CD14-positive monocyte (primary cell): ENCODE results near the gene SCYL1. TPM values are rescaled to one million over a fixed set of nuclear protein-coding genes. Genes with fewer than 3 reads are reported as not detected.
A peak's percentile ranks its signal among the peaks of the same experiment; 100 is the strongest.

Experiments
- DNase-seq, 3 donors: peaks; one replicate each; pipeline ENCODE4 v3.0.0-alpha.2; 2011 to 2022
- H2AFZ ChIP-seq: 2 replicates; pipeline ENCODE4 v1.6.0; 2012; ENCODE audit warnings: mild to moderate bottlenecking, low read depth, low read length, inconsistent platforms; ENCODE audit not compliant: insufficient read depth, poor library complexity, severe bottlenecking
- H3K27ac ChIP-seq, 2 donors: 1 replicate in 1 of 2; 2 replicates in 1 of 2; pipeline ENCODE4 v1.5.1; 2012 to 2013; ENCODE audit warnings: low read length in 2 of 2, control low read depth in 1 of 2, inconsistent platforms in 1 of 2, low read depth in 1 of 2, mild to moderate bottlenecking in 1 of 2
- H3K27me3 ChIP-seq, 2 donors: one replicate each; pipeline versions ENCODE4 v1.6.0 to v1.6.1; 2011 to 2013; ENCODE audit warnings: low read length in 2 of 2; ENCODE audit not compliant: control insufficient read depth in 2 of 2, insufficient read depth in 2 of 2
- H3K36me3 ChIP-seq, 2 donors: replicated peaks in 1 of 2; 1 replicate in 1 of 2; 2 replicates in 1 of 2; pipeline versions ENCODE4 v1.5.1 to v1.6.1; 2012 to 2013; ENCODE audit warnings: low read length in 2 of 2, control low read depth in 1 of 2, inconsistent platforms in 1 of 2, mild to moderate bottlenecking in 1 of 2; ENCODE audit not compliant: insufficient read depth in 2 of 2, control insufficient read depth in 1 of 2
- H3K4me1 ChIP-seq, 2 donors: 1 replicate in 1 of 2; 2 replicates in 1 of 2; pipeline versions ENCODE4 v1.5.1 to v1.6.1; 2012 to 2013; ENCODE audit warnings: low read length in 2 of 2, control low read depth in 1 of 2, inconsistent platforms in 1 of 2, mild to moderate bottlenecking in 1 of 2, moderate library complexity in 1 of 2; ENCODE audit not compliant: insufficient read depth in 2 of 2, control insufficient read depth in 1 of 2
- H3K4me2 ChIP-seq: replicated peaks from 2 replicates; pipeline ENCODE3; 2012; ENCODE audit warnings: low read length, moderate library complexity, mild to moderate bottlenecking; ENCODE audit not compliant: poor library complexity, severe bottlenecking; ENCODE audit errors: extremely low read depth
- H3K4me3 ChIP-seq, 3 experiments: fragments of 200-600 bp in 1 of 3; sonication (generic) in 1 of 3; replicated peaks in 1 of 3; 1 replicate in 2 of 3; 2 replicates in 1 of 3; pipeline ENCODE4 v1.5.1; 2011 to 2013; ENCODE audit warnings: low read length in 3 of 3, mild to moderate bottlenecking in 3 of 3, control low read depth in 2 of 3, low read depth in 2 of 3, inconsistent platforms in 1 of 3, moderate library complexity in 1 of 3
- H3K79me2 ChIP-seq: 2 replicates; pipeline ENCODE4 v1.6.0; 2012; ENCODE audit warnings: mild to moderate bottlenecking, control low read depth, inconsistent platforms, low read length, moderate library complexity; ENCODE audit not compliant: insufficient read depth
- H3K9ac ChIP-seq: 2 replicates; pipeline ENCODE4 v1.6.0; 2017; ENCODE audit warnings: low read length, mild to moderate bottlenecking; ENCODE audit not compliant: insufficient read depth, poor library complexity, severe bottlenecking
- H3K9me3 ChIP-seq, 2 donors: replicated peaks in 1 of 2; 1 replicate in 1 of 2; 2 replicates in 1 of 2; pipeline versions ENCODE4 v1.5.1 to v1.6.1; 2012 to 2013; ENCODE audit warnings: low read length in 2 of 2, control low read depth in 1 of 2; ENCODE audit not compliant: control insufficient read depth in 1 of 2, insufficient read depth in 1 of 2
- H4K20me1 ChIP-seq: 2 replicates; pipeline ENCODE4 v1.6.0; 2012; ENCODE audit warnings: mild to moderate bottlenecking, low read length, control low read depth, moderate library complexity; ENCODE audit not compliant: insufficient read depth
- H3K27ac Mint-ChIP-seq, 7 donors: one replicate each; pipeline ENCODE4 v1.8.0; 2020; ENCODE audit warnings: mild to moderate bottlenecking in 7 of 7, mixed read lengths in 7 of 7, moderate library complexity in 6 of 7, inconsistent platforms in 2 of 7
- H3K27me3 Mint-ChIP-seq, 3 donors: one replicate each; pipeline ENCODE4 v1.8.0; 2021 to 2022; ENCODE audit warnings: low read depth in 3 of 3, mild to moderate bottlenecking in 3 of 3, mixed read lengths in 3 of 3, moderate library complexity in 3 of 3, inconsistent platforms in 1 of 3
- H3K36me3 Mint-ChIP-seq, 2 donors: one replicate each; pipeline ENCODE4 v1.8.0; 2020; ENCODE audit warnings: mixed read lengths in 2 of 2, inconsistent platforms in 1 of 2, mild to moderate bottlenecking in 1 of 2
- H3K4me1 Mint-ChIP-seq: one replicate; pipeline ENCODE4 v1.8.0; 2020; ENCODE audit warnings: mild to moderate bottlenecking, mixed read lengths
- H3K4me3 Mint-ChIP-seq, 2 donors: one replicate each; pipeline ENCODE4 v1.8.0; 2020; ENCODE audit warnings: mild to moderate bottlenecking in 2 of 2, mixed read lengths in 2 of 2, moderate library complexity in 1 of 2
- H3K9me3 Mint-ChIP-seq, 7 donors: one replicate each; pipeline ENCODE4 v1.8.0; 2020 to 2022; ENCODE audit warnings: mixed read lengths in 7 of 7, mild to moderate bottlenecking in 6 of 7, moderate library complexity in 6 of 7, inconsistent platforms in 2 of 7
- CTCF ChIP-seq: fragments of 200-600 bp; IDR thresholded peaks from one replicate; pipeline ENCODE4 v1.8.0; 2022; ENCODE audit warnings: antibody characterized with exemption, mild to moderate bottlenecking
- WGBS: methylation state at CpG from one replicate; pipeline ENCODE4 v1.1.5; 2013; ENCODE audit warnings: missing lambda C conversion rate; ENCODE audit not compliant: insufficient coverage; 5-methylcytosine and 5-hydroxymethylcytosine counted together
- intact Hi-C, 2 donors: fragments of 100-400 bp; cut with micrococcal nuclease; formaldehyde crosslinking; loops; one replicate each; pipeline versions ENCODE4 v1.15.0 to v1.15.1; 2023
- polyA plus RNA-seq, 3 donors: library from polyadenylated mRNA; depleted of rRNA in 1 of 3; unstranded in 2 of 3; stranded (reverse) in 1 of 3; fragments of 300-500 nt in 2 of 3; fragments of >200 nt in 1 of 3; fragmentation: Illumina TruSeq in 2 of 3; gene quantifications; 1 replicate in 2 of 3; 2 replicates in 1 of 3; pipeline ENCODE4 v1.2.3, GENCODE V29; 2012 to 2021

Gene SCYL1
- polyA plus RNA-seq, 3 donors, result 18.6 to 71.6 (median 29.7) TPM

GRCh38 chr11:65554842-65555430, 30.1 kb downstream of the SCYL1 start:
- Histone ChIP-seq H3K27me3 (peaks cover 0 to 24% of the 10 kb centered on the region in 2 donors), H3K4me1 (peaks cover 26 to 59% of the 10 kb centered on the region in 2 donors), H3K4me3 (no peak overlapping the region), H3K79me2 (no peaks in the 10 kb centered on the region), H3K36me3 (no peaks in the 10 kb centered on the region), H4K20me1 (no peaks in the 10 kb centered on the region), H3K27ac (no peak overlapping the region), H3K9ac (no peak overlapping the region), H3K9me3 (no peaks in the 10 kb centered on the region), H2AFZ (no peak overlapping the region), H3K4me2 (no peak overlapping the region)
- peak overlapping the region in 1 of 2 donors; percentile 4 for H3K4me3 Mint-ChIP-seq
- peak overlapping the region in 4 of 7 donors; percentile 19 to 79 (median 65) for H3K27ac Mint-ChIP-seq
- whole genome bisulfite sequencing, result 73% methylated on average over 4 of the region's 4 CpGs
- peaks cover 53% of the 10 kb centered on the region for H3K4me1 Mint-ChIP-seq
- intact Hi-C loops, result no loop called here
- no peak for TF ChIP-seq CTCF
- DNase-seq, result no peak
- peaks cover 0 to 9% of the 10 kb centered on the region in 2 donors for H3K36me3 Mint-ChIP-seq
- H3K27me3 Mint-ChIP-seq, result peaks cover 18 to 36% (median 29%) of the 10 kb centered on the region in 3 donors
- H3K9me3 Mint-ChIP-seq, result peaks cover 0 to 2% (median 0%) of the 10 kb centered on the region in 7 donors

DNA sequence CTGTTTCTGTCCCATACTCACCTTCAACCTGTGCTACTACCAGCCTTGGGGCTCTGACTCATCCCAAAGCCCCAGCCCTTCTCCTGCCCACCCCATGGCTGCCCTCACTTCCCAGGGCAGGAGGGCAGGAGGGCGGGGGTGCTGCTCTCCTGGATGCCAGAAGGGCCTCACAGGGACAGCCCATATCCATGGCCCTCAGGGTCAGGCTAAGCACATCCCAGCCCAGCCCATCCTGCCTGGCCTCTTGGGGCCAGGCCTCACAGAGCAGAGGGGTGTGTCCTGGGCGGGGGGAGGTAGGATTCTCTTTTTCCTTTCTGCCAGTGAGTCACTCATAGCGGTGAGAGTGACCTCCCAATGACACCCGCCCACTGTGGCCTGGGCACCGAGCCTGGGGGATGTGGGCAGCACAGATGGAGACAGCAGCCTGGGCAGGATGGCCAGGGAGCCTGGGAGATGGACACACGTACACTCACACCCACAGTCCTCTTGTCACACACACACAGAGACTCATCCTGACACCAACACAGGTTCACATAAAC, 30.9 kb downstream of the SCYL1 start:
- Histone ChIP-seq H3K4me1 (peaks cover 26 to 59% of the 10 kb centered on the region in 2 donors), H4K20me1 (no peaks in the 10 kb centered on the region), H3K27me3 (peaks cover 0 to 29% of the 10 kb centered on the region in 2 donors), H3K4me2 (no peak overlapping the region), H3K4me3 (no peak overlapping the region), H3K9ac (peak overlapping the region; percentile 27), H3K36me3 (no peaks in the 10 kb centered on the region), H3K9me3 (no peaks in the 10 kb centered on the region), H3K79me2 (no peaks in the 10 kb centered on the region), H2AFZ (no peak overlapping the region), H3K27ac (no peak overlapping the region)
- H3K27me3 Mint-ChIP-seq, result peaks cover 21 to 42% (median 36%) of the 10 kb centered on the region in 3 donors
- H3K36me3 Mint-ChIP-seq, result peaks cover 0 to 9% of the 10 kb centered on the region in 2 donors
- intact Hi-C loops, result no loop called here
- H3K27ac Mint-ChIP-seq, result peak overlapping the region in 5 of 7 donors; percentile 17 to 79 (median 60)
- H3K4me3 Mint-ChIP-seq, result peak overlapping the region; percentile 42 to 53
- DNase-seq, result peak; percentile 44 to 58 (median 50)
- TF ChIP-seq CTCF, result no peak
- WGBS, result no CpG with 5 or more reads among the region's 6 CpGs
- H3K9me3 Mint-ChIP-seq, result peaks cover 0 to 2% (median 0%) of the 10 kb centered on the region in 7 donors
- peaks cover 60% of the 10 kb centered on the region for H3K4me1 Mint-ChIP-seq
